DMS 273 (cell line): Measurements from ENCODE around the gene GLIS1.

Experiments used
- DNase-seq: peaks from one replicate; lab custom pipeline; 2025; ENCODE audit not compliant: unreplicated experiment; lab: John Stamatoyannopoulos, UW

GLIS1 gene

GRCh38 chr1:53678938-53679825, 59.8 kb downstream of the GLIS1 start:
- peak; percentile 90 for DNase-seq

- DNase-seq, result peak; percentile 76
These were observed 60.5 kb downstream of the GLIS1 start for GRCh38 chr1:53678507-53678906.

- DNase-seq, result no peak
These were observed 60.9 kb downstream of the GLIS1 start for GRCh38 chr1:53678046-53678445.

GRCh38 chr1:53677486-53677885, 61.5 kb downstream of the GLIS1 start:
- no peak for DNase-seq

- DNase-seq, result no peak
These were observed 66.2 kb downstream of the GLIS1 start for GRCh38 chr1:53672785-53673184.

- DNase-seq, result no peak
These were observed 66.7 kb downstream of the GLIS1 start for GRCh38 chr1:53672243-53672642.

GRCh38 chr1:53669621-53670191, 69.3 kb downstream of the GLIS1 start:
- DNase-seq, result peak; percentile 42

GRCh38 chr1:53666566-53666965, 72.4 kb downstream of the GLIS1 start:
- no peak for DNase-seq

- no peak for DNase-seq
These were observed 73.0 kb downstream of the GLIS1 start for GRCh38 chr1:53665996-53666395.

- DNase-seq, result no peak
These were observed 75.2 kb downstream of the GLIS1 start for GRCh38 chr1:53663529-53664300.

- DNase-seq, result peak; percentile 46
These were observed 76.0 kb downstream of the GLIS1 start for GRCh38 chr1:53662951-53663350.

- no peak for DNase-seq
These were observed 76.8 kb downstream of the GLIS1 start for GRCh38 chr1:53662169-53662568.

- DNase-seq, result no peak
These were observed 77.5 kb downstream of the GLIS1 start for GRCh38 chr1:53661496-53661895.

GRCh38 chr1:53660666-53661065, 78.3 kb downstream of the GLIS1 start:
- no peak for DNase-seq

- no peak for DNase-seq
These were observed 79.5 kb downstream of the GLIS1 start for GRCh38 chr1:53659436-53659835.

GRCh38 chr1:53658489-53659230, 80.3 kb downstream of the GLIS1 start:
- no peak for DNase-seq

GRCh38 chr1:53657891-53658396, 81.0 kb downstream of the GLIS1 start:
- DNase-seq, result no peak

GRCh38 chr1:53657531-53657805, 81.5 kb downstream of the GLIS1 start:
- DNase-seq, result no peak

- DNase-seq, result no peak
These were observed 82.0 kb downstream of the GLIS1 start for GRCh38 chr1:53656747-53657530.
